ENCODE data around the gene WARS2.

The WARS2 gene

GRCh38 chr1:118997225-118997624 is 143.2 kb downstream of the WARS2 start:
- in situ Hi-C loops (cut with MboI; ENCODE audit: low sequenced_read_pairs, unreplicated experiment): no loop called here

DNA sequence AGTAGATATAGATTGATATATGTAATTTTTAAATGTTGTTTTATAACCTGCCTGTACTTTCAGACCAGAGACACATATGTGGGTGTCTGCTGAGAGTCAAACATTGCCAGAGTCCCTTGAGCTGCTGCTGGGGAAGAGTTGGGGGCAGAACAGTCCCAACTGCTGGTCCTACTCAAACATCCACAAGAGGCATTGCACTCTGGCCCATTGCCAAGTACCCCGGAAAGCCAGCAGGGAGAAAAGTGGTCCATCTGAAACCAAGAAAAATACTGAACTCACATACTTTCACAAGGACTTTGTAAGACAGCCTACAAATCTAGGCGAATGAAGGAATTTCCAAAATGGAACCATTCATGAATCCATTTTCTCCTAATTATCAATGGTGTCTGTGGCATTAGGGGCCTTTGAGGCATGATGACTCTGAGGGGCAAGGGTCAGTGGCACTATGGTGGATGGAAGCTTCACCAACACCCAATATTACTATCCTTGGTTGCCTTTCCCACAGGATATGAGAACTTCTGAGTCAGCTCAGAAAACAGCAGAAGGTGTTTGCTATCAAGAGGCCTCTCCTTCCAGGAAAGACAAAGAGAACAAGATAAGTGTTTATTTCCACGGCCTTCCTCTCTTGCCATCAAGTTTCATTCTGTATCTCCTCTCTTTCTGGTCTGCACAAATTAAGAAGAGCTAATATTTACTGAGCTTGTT is 145.0 kb downstream of the WARS2 start:
- no peak for DNase-seq (ENCODE audit: low spot score)
- TF ChIP-seq, protein P1, sequence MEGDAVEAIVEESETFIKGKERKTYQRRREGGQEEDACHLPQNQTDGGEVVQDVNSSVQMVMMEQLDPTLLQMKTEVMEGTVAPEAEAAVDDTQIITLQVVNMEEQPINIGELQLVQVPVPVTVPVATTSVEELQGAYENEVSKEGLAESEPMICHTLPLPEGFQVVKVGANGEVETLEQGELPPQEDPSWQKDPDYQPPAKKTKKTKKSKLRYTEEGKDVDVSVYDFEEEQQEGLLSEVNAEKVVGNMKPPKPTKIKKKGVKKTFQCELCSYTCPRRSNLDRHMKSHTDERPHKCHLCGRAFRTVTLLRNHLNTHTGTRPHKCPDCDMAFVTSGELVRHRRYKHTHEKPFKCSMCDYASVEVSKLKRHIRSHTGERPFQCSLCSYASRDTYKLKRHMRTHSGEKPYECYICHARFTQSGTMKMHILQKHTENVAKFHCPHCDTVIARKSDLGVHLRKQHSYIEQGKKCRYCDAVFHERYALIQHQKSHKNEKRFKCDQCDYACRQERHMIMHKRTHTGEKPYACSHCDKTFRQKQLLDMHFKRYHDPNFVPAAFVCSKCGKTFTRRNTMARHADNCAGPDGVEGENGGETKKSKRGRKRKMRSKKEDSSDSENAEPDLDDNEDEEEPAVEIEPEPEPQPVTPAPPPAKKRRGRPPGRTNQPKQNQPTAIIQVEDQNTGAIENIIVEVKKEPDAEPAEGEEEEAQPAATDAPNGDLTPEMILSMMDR (IDR thresholded peaks at IDR 0.05; ENCODE audit: borderline replicate concordance, control extremely low read depth, extremely low read depth, insufficient read depth, missing control alignments): no peak
- in situ Hi-C loops (cut with MboI; ENCODE audit: low sequenced_read_pairs, unreplicated experiment): no loop called here

More at GRCh38 chr1:118997225-118997624, 143.2 kb downstream of the WARS2 start:
- DNase-seq (ENCODE audit: low spot score): no peak
- TF ChIP-seq, protein P1 (IDR thresholded peaks at IDR 0.05; ENCODE audit: borderline replicate concordance, control extremely low read depth, extremely low read depth, insufficient read depth, missing control alignments): no peak

DNA sequence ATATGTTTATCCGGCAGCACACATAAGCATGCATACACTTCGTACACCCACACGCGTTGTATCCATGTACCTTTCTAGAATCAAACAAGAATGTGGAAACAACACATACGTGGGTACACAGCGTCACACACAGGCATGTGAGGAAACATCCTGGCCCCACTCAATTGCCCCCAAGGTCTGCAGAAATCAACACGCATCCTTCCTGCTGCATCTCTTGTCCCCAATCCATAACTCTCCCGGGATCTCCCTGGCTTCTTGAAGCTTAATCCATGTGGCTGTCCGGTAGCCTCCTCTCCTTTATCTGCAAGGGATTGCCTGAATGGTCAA is 146.8 kb downstream of the WARS2 start:
- TF ChIP-seq, protein P1 (IDR thresholded peaks at IDR 0.05; ENCODE audit: borderline replicate concordance, control extremely low read depth, extremely low read depth, insufficient read depth, missing control alignments): peak; percentile 7

GRCh38 chr1:118992868-118993699 is 147.4 kb downstream of the WARS2 start:
- no peak for DNase-seq (ENCODE audit: low spot score)
- in situ Hi-C loops (cut with MboI; ENCODE audit: low sequenced_read_pairs, unreplicated experiment): no loop called here
- TF ChIP-seq, protein P1 (IDR thresholded peaks at IDR 0.05; ENCODE audit: borderline replicate concordance, control extremely low read depth, extremely low read depth, insufficient read depth, missing control alignments): no peak

More for the DNA sequence above, 146.8 kb downstream of the WARS2 start:
- DNase-seq (ENCODE audit: low spot score): no peak
- in situ Hi-C loops (cut with MboI; ENCODE audit: low sequenced_read_pairs, unreplicated experiment): no loop called here

GRCh38 chr1:118992237-118992825 is 148.1 kb downstream of the WARS2 start:
- in situ Hi-C loops (cut with MboI; ENCODE audit: low sequenced_read_pairs, unreplicated experiment): no loop called here
- no peak for DNase-seq (ENCODE audit: low spot score)
- TF ChIP-seq, protein P1 (IDR thresholded peaks at IDR 0.05; ENCODE audit: borderline replicate concordance, control extremely low read depth, extremely low read depth, insufficient read depth, missing control alignments): no peak

- TF ChIP-seq, protein P1 (IDR thresholded peaks at IDR 0.05; ENCODE audit: borderline replicate concordance, control extremely low read depth, extremely low read depth, insufficient read depth, missing control alignments): no peak
- no peak for DNase-seq (ENCODE audit: low spot score)
- in situ Hi-C loops (cut with MboI; ENCODE audit: low sequenced_read_pairs, unreplicated experiment): no loop called here
Measured at GRCh38 chr1:118991448-118991847, 149.0 kb downstream of the WARS2 start.

Data from GM13976 (cell line).